Smooth muscle cell (in vitro differentiated cells): ENCODE measurements around the gene GTF2IRD1. TPM values are rescaled to one million over a fixed set of nuclear protein-coding genes. Genes with fewer than 3 reads are reported as not detected.

Experiments
- DNase-seq: peaks from one replicate; lab custom pipeline; 2025; ENCODE audit not compliant: unreplicated experiment; lab: John Stamatoyannopoulos, UW
- H2AFZ ChIP-seq: fragments of 200-600 bp; sonication (generic); 2 replicates; pipeline ENCODE4 v1.6.0; 2016; ENCODE audit warnings: antibody characterized with exemption, low read depth, mild to moderate bottlenecking
- H3F3A ChIP-seq: fragments of 200-600 bp; sonication (generic); 2 replicates; pipeline ENCODE4 v1.6.0; 2017; ENCODE audit warnings: antibody characterized with exemption, low read depth
- H3K27ac ChIP-seq: fragments of 200-600 bp; sonication (generic); 2 replicates; pipeline ENCODE4 v1.5.1; 2016; ENCODE audit warnings: low read depth, mild to moderate bottlenecking
- H3K27me3 ChIP-seq: fragments of 200-600 bp; sonication (generic); 2 replicates; pipeline ENCODE4 v1.6.1; 2016; ENCODE audit warnings: low read depth, mild to moderate bottlenecking
- H3K36me3 ChIP-seq: fragments of 200-600 bp; sonication (generic); 2 replicates; pipeline ENCODE4 v1.5.1; 2016; ENCODE audit warnings: low read depth
- H3K4me1 ChIP-seq: fragments of 200-600 bp; sonication (generic); 2 replicates; pipeline ENCODE4 v1.5.1; 2016; ENCODE audit warnings: low read depth
- H3K4me2 ChIP-seq: fragments of 200-600 bp; sonication (generic); 2 replicates; pipeline ENCODE4 v1.6.0; 2016; ENCODE audit warnings: mild to moderate bottlenecking
- H3K4me3 ChIP-seq: fragments of 200-600 bp; sonication (generic); 2 replicates; pipeline ENCODE4 v1.5.1; 2016; ENCODE audit warnings: mild to moderate bottlenecking
- H3K79me2 ChIP-seq: fragments of 200-600 bp; sonication (generic); 2 replicates; pipeline ENCODE4 v1.6.0; 2016; ENCODE audit warnings: low read depth, mild to moderate bottlenecking
- H3K9ac ChIP-seq: fragments of 200-600 bp; sonication (generic); 2 replicates; pipeline ENCODE4 v1.6.0; 2016; ENCODE audit warnings: low read depth
- H3K9me3 ChIP-seq: fragments of 200-600 bp; sonication (generic); replicated peaks from 2 replicates; pipeline ENCODE4 v1.5.1; 2016; ENCODE audit warnings: low read depth
- H4K20me1 ChIP-seq: fragments of 200-600 bp; sonication (generic); 2 replicates; pipeline ENCODE4 v1.6.0; 2016; ENCODE audit warnings: low read depth
- WGBS: methylation state at CpG from one replicate; pipeline ENCODE4 v1.1.7; 2016; ENCODE audit warnings: low lambda C conversion rate; 5-methylcytosine and 5-hydroxymethylcytosine counted together
- polyA plus RNA-seq: library from polyadenylated mRNA; unstranded; fragments of >200 nt; fragmentation: Nextera tagmentation; extraction: Ambion mirVana; gene quantifications from 2 replicates; pipeline ENCODE4 v1.2.1, GENCODE V29; 2016
- total RNA-seq: library from RNA; depleted of rRNA; stranded (reverse); fragments of >200 nt; gene quantifications from 2 replicates; pipeline ENCODE4 v1.2.3, GENCODE V29; 2014
- TF ChIP-seq, protein P1 (sequence below): fragments of 200-600 bp; sonication (generic); IDR thresholded peaks from 2 replicates; pipeline ENCODE4 v1.5.1; 2017; ENCODE audit warnings: borderline replicate concordance, mild to moderate bottlenecking, antibody characterized with exemption; ENCODE audit not compliant: insufficient read depth, poor library complexity, severe bottlenecking

The GTF2IRD1 gene
- total and polyA plus RNA-seq, 2 experiments from 2014 or later = 20.0 to 41.5 TPM

GRCh38 chr7:74452748-74453321, 871 bp upstream of the GTF2IRD1 start:
- 45% methylated on average over 15 of the region's 15 CpGs for WGBS
- peak overlapping the region; percentile 78 for H3K27ac ChIP-seq

DNA sequence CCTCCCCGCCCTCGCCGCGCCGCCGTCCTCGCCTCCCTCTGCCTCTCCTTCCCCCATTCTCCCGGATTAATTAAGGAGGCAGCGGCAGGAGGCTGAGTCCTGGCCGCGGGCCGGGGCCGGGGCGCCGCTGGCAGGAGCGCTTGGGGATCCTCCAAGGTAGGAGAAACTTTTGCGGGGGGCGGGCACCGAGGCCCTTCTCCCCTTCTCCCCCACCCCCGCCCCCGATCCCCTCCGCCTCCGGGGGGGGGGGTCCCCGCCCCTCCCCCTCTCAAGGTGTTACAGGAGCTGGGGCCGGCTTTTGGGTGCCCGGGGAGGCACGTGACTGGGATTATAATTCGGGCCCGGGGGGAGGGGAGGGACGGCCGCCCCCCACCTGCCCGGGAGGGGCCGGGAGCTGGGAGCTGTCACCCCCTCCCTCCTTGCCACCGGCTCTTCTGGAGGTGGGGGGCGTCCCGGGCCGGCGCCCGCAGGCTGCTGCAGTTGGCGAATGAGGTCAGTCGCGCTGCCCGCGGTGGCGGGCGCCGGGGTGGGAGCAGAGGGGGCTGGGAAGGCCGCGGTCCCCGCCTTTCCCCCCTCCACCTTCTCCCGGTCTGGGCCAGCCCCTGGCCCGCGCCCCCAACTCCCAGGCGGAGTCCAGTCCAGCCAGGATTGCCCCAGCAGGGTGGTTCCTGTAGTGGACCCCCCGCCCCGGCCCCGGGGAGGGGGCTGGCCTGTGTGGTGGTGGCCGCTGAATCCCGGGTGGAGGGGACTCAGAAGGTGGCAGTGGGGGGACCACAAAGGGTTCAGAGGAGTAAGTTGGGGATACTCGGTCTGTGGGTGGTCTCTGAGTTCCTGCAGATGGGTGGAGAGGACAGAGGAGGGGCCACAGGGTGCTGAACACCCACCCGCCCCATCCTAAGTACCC, 567 bp downstream of the GTF2IRD1 start:
- TF ChIP-seq, protein P1, sequence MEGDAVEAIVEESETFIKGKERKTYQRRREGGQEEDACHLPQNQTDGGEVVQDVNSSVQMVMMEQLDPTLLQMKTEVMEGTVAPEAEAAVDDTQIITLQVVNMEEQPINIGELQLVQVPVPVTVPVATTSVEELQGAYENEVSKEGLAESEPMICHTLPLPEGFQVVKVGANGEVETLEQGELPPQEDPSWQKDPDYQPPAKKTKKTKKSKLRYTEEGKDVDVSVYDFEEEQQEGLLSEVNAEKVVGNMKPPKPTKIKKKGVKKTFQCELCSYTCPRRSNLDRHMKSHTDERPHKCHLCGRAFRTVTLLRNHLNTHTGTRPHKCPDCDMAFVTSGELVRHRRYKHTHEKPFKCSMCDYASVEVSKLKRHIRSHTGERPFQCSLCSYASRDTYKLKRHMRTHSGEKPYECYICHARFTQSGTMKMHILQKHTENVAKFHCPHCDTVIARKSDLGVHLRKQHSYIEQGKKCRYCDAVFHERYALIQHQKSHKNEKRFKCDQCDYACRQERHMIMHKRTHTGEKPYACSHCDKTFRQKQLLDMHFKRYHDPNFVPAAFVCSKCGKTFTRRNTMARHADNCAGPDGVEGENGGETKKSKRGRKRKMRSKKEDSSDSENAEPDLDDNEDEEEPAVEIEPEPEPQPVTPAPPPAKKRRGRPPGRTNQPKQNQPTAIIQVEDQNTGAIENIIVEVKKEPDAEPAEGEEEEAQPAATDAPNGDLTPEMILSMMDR = no peak
- no peak for DNase-seq
- WGBS = 8% methylated on average over 18 of the region's 61 CpGs
- H3K9me3 ChIP-seq = no peaks in the 10 kb centered on the region
- H3K4me3 ChIP-seq = peak overlapping the region; percentile 93
- peak overlapping the region; percentile 66 for H3K27ac ChIP-seq
- H3K4me1 ChIP-seq = peaks cover 9% of the 10 kb centered on the region
- H3K4me2 ChIP-seq = peak overlapping the region; percentile 99
- peaks cover 59% of the 10 kb centered on the region for H3K79me2 ChIP-seq
- peaks cover 12% of the 10 kb centered on the region for H3F3A ChIP-seq
- no peaks in the 10 kb centered on the region for H3K36me3 ChIP-seq
- no peaks in the 10 kb centered on the region for H3K27me3 ChIP-seq
- peaks cover 49% of the 10 kb centered on the region for H4K20me1 ChIP-seq
- peak overlapping the region; percentile 90 for H3K9ac ChIP-seq
- H2AFZ ChIP-seq = no peak overlapping the region

More at GRCh38 chr7:74452748-74453321, 871 bp upstream of the GTF2IRD1 start:
- no peaks in the 10 kb centered on the region for H3K9me3 ChIP-seq
- H3K27me3 ChIP-seq = no peaks in the 10 kb centered on the region
- TF ChIP-seq, protein P1 = no peak
- H3K9ac ChIP-seq = peak overlapping the region; percentile 58
- H3K36me3 ChIP-seq = no peaks in the 10 kb centered on the region
- H3K4me3 ChIP-seq = peak overlapping the region; percentile 93
- peaks cover 34% of the 10 kb centered on the region for H4K20me1 ChIP-seq
- peak overlapping the region; percentile 89 for H3K4me2 ChIP-seq
- H3K79me2 ChIP-seq = peaks cover 44% of the 10 kb centered on the region
- peaks cover 9% of the 10 kb centered on the region for H3K4me1 ChIP-seq
- peaks cover 12% of the 10 kb centered on the region for H3F3A ChIP-seq
- H2AFZ ChIP-seq = peak overlapping the region; percentile 25
- DNase-seq = no peak

DNA sequence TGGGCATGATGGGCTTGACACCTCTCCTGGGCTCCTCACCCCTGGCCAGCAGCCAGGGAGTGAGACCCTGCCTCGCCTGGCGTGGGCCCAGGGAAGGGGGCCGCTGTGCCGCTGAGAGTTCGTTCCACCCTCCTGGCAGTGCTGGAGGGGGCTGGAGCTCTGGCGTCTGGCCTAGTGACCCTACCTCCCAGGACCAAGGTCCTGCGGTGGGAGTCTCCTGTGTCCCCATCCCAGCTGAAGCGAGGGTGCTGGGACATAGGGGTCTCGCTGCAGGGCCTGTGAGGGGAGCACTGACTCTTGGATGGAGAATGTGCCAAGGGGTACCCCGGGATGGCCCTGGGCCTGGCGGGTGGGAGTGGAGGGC, 1.2 kb downstream of the GTF2IRD1 start:
- H3K4me1 ChIP-seq = peaks cover 9% of the 10 kb centered on the region
- H3K79me2 ChIP-seq = peaks cover 65% of the 10 kb centered on the region
- H3K36me3 ChIP-seq = no peaks in the 10 kb centered on the region
- no peak overlapping the region for H2AFZ ChIP-seq
- H4K20me1 ChIP-seq = peaks cover 55% of the 10 kb centered on the region
- no peaks in the 10 kb centered on the region for H3K27me3 ChIP-seq
- TF ChIP-seq, protein P1 = no peak
- H3K4me2 ChIP-seq = peak overlapping the region; percentile 99
- no peak for DNase-seq
- H3K9ac ChIP-seq = peak overlapping the region; percentile 90
- H3F3A ChIP-seq = peaks cover 12% of the 10 kb centered on the region
- 59% methylated on average over 11 of the region's 11 CpGs for WGBS
- H3K4me3 ChIP-seq = peak overlapping the region; percentile 93
- H3K27ac ChIP-seq = peak overlapping the region; percentile 66
- no peaks in the 10 kb centered on the region for H3K9me3 ChIP-seq
